H9 (cell line): ENCODE results near the gene SP4. TPM values are rescaled to one million over a fixed set of nuclear protein-coding genes. Genes with fewer than 3 reads are reported as not detected.

Experiments used
- DNase-seq: peaks from one replicate; pipeline ENCODE4 v3.0.0-alpha.2; 2017
- H2AFZ ChIP-seq: one replicate; pipeline ENCODE4 v1.6.1; 2013; ENCODE audit warnings: mild to moderate bottlenecking, low read length, control low read depth, moderate library complexity
- H2AK5ac ChIP-seq: 2 replicates; pipeline ENCODE4 v1.6.1; 2013; ENCODE audit warnings: low read length, control low read depth, mixed read lengths; ENCODE audit not compliant: insufficient read length
- H2BK120ac ChIP-seq: one replicate; pipeline ENCODE4 v1.6.1; 2013; ENCODE audit warnings: low read depth, mild to moderate bottlenecking, low read length, control low read depth, inconsistent platforms; ENCODE audit not compliant: poor library complexity, severe bottlenecking
- H2BK12ac ChIP-seq: 2 replicates; pipeline ENCODE4 v1.6.1; 2013; ENCODE audit warnings: low read length, control low read depth, mixed read lengths, low read depth; ENCODE audit not compliant: insufficient read length
- H2BK15ac ChIP-seq: 2 replicates; pipeline ENCODE4 v1.6.1; 2013; ENCODE audit warnings: low read depth, low read length, control low read depth
- H2BK20ac ChIP-seq: one replicate; pipeline ENCODE4 v1.6.1; 2013; ENCODE audit warnings: low read depth, mild to moderate bottlenecking, low read length, control low read depth, inconsistent platforms; ENCODE audit not compliant: poor library complexity, severe bottlenecking
- H2BK5ac ChIP-seq: 2 replicates; pipeline ENCODE4 v1.6.1; 2013; ENCODE audit warnings: low read length, control low read depth, mixed read lengths; ENCODE audit not compliant: insufficient read length
- H3K14ac ChIP-seq: 2 replicates; pipeline ENCODE4 v1.6.1; 2013; ENCODE audit warnings: low read length, control low read depth; ENCODE audit not compliant: insufficient read depth
- H3K18ac ChIP-seq: 2 replicates; pipeline ENCODE4 v1.6.1; 2013; ENCODE audit warnings: low read depth, mild to moderate bottlenecking, mixed read lengths, low read length, control low read depth; ENCODE audit not compliant: insufficient read length
- H3K23ac ChIP-seq: 2 replicates; pipeline ENCODE4 v1.6.1; 2013; ENCODE audit warnings: low read length, control low read depth, mixed read lengths, low read depth; ENCODE audit not compliant: insufficient read length
- H3K23me2 ChIP-seq: 2 replicates; pipeline ENCODE4 v1.6.1; 2013; ENCODE audit warnings: low read depth, mild to moderate bottlenecking, mixed read lengths, low read length, control low read depth; ENCODE audit not compliant: insufficient read length, poor library complexity, severe bottlenecking
- H3K27ac ChIP-seq: 2 replicates; pipeline ENCODE4 v1.5.1; 2013; ENCODE audit warnings: low read length, control low read depth, mixed read lengths, low read depth; ENCODE audit not compliant: insufficient read length
- H3K27me3 ChIP-seq: 2 replicates; pipeline ENCODE4 v1.6.1; 2013; ENCODE audit warnings: low read length, control low read depth, inconsistent platforms; ENCODE audit not compliant: insufficient read depth
- H3K4ac ChIP-seq: 2 replicates; pipeline ENCODE4 v1.6.1; 2013; ENCODE audit warnings: low read depth, mild to moderate bottlenecking, control low read depth, inconsistent platforms, low read length, moderate library complexity
- H3K4me1 ChIP-seq: 2 replicates; pipeline ENCODE4 v1.6.1; 2013; ENCODE audit warnings: low read length, control low read depth, inconsistent platforms; ENCODE audit not compliant: insufficient read depth
- H3K4me2 ChIP-seq: 2 replicates; pipeline ENCODE4 v1.6.1; 2013; ENCODE audit warnings: low read length, control low read depth, mixed read lengths; ENCODE audit not compliant: insufficient read length, insufficient read depth
- H3K56ac ChIP-seq: 2 replicates; pipeline ENCODE4 v1.6.1; 2013; ENCODE audit warnings: low read depth, mild to moderate bottlenecking, mixed read lengths, low read length, control low read depth; ENCODE audit not compliant: insufficient read length
- H3K79me1 ChIP-seq: 2 replicates; pipeline ENCODE4 v1.6.1; 2013; ENCODE audit warnings: low read depth, mild to moderate bottlenecking, moderate library complexity, low read length, control low read depth, inconsistent platforms; ENCODE audit not compliant: insufficient read depth, poor library complexity, severe bottlenecking
- H3K79me2 ChIP-seq: 2 replicates; pipeline ENCODE4 v1.6.1; 2013; ENCODE audit warnings: low read length, control low read depth, inconsistent platforms; ENCODE audit not compliant: insufficient read depth
- H3K9ac ChIP-seq: 2 replicates; pipeline ENCODE4 v1.6.1; 2013; ENCODE audit warnings: low read length, control low read depth, mixed read lengths; ENCODE audit not compliant: insufficient read length; ENCODE audit errors: extremely low read depth
- H3K9me3 ChIP-seq: one replicate; pipeline ENCODE4 v1.6.1; 2013; ENCODE audit warnings: low read depth, low read length, inconsistent platforms; ENCODE audit not compliant: control insufficient read depth
- H3T11ph ChIP-seq: one replicate; pipeline ENCODE4 v1.6.1; 2013; ENCODE audit warnings: mild to moderate bottlenecking, low read length, control low read depth, inconsistent platforms
- H4K20me1 ChIP-seq: one replicate; pipeline ENCODE4 v1.6.1; 2013; ENCODE audit not compliant: control insufficient read depth, insufficient read length, insufficient read depth
- H4K5ac ChIP-seq: 2 replicates; pipeline ENCODE4 v1.6.1; 2013; ENCODE audit warnings: low read depth, mild to moderate bottlenecking, mixed read lengths, low read length, control low read depth; ENCODE audit not compliant: insufficient read length
- H4K8ac ChIP-seq: replicated peaks from 2 replicates; pipeline ENCODE4 v1.6.1; 2013; ENCODE audit warnings: low read length, control low read depth, mixed read lengths, low read depth; ENCODE audit not compliant: insufficient read length
- H4K91ac ChIP-seq: 2 replicates; pipeline ENCODE4 v1.6.1; 2013; ENCODE audit warnings: low read depth, mild to moderate bottlenecking, moderate library complexity, mixed read lengths, low read length, control low read depth; ENCODE audit not compliant: insufficient read length
- H3K27ac Mint-ChIP-seq, 3 experiments: 2 replicates in 2 of 3; 3 replicates in 1 of 3; pipeline ENCODE4 v1.8.0; 2020 to 2021; ENCODE audit warnings: mixed read lengths in 3 of 3, mild to moderate bottlenecking in 1 of 3, moderate library complexity in 1 of 3
- H3K27me3 Mint-ChIP-seq: 2 replicates; pipeline ENCODE4 v1.8.0; 2021; ENCODE audit warnings: low read depth, mild to moderate bottlenecking, moderate library complexity, mixed read lengths
- H3K36me3 Mint-ChIP-seq, 3 experiments: 2 replicates in 2 of 3; 3 replicates in 1 of 3; pipeline ENCODE4 v1.8.0; 2020 to 2021; ENCODE audit warnings: low read depth in 3 of 3, mixed read lengths in 3 of 3; ENCODE audit not compliant: insufficient read depth in 1 of 3
- H3K4me1 Mint-ChIP-seq, 2 experiments: 2 replicates each; pipeline ENCODE4 v1.8.0; 2020; ENCODE audit warnings: mixed read lengths in 2 of 2
- H3K4me3 Mint-ChIP-seq, 2 experiments: 2 replicates in 1 of 2; 3 replicates in 1 of 2; pipeline ENCODE4 v1.8.0; 2020 to 2021; ENCODE audit warnings: mild to moderate bottlenecking in 2 of 2, mixed read lengths in 2 of 2, moderate library complexity in 1 of 2
- H3K9me3 Mint-ChIP-seq, 2 experiments: 2 replicates in 1 of 2; 3 replicates in 1 of 2; pipeline ENCODE4 v1.8.0; 2020; ENCODE audit warnings: mild to moderate bottlenecking in 2 of 2, mixed read lengths in 2 of 2, moderate library complexity in 1 of 2
- WGBS: extraction: QIAGEN DNeasy Blood & Tissue Kit; methylation state at CpG from one replicate; pipeline ENCODE4 v1.1.7; 2013; ENCODE audit warnings: missing lambda C conversion rate, low lambda C conversion rate, mixed read lengths; ENCODE audit not compliant: insufficient read length; ENCODE audit errors: extremely low coverage; 5-methylcytosine and 5-hydroxymethylcytosine counted together
- total RNA-seq: library from RNA; stranded (reverse); gene quantifications from 2 replicates; pipeline ENCODE4 v1.2.1, GENCODE V29; 2021
- TF ChIP-seq, protein P1 (sequence below): fragments of 200-600 bp; sonication (generic); conservative IDR thresholded peaks from 3 replicates; pipeline ENCODE4 v1.8.0; 2021; ENCODE audit warnings: antibody characterized with exemption, mild to moderate bottlenecking

The SP4 gene
- total RNA-seq, 1 experiment from 2014 or later: 19.4 TPM

DNA sequence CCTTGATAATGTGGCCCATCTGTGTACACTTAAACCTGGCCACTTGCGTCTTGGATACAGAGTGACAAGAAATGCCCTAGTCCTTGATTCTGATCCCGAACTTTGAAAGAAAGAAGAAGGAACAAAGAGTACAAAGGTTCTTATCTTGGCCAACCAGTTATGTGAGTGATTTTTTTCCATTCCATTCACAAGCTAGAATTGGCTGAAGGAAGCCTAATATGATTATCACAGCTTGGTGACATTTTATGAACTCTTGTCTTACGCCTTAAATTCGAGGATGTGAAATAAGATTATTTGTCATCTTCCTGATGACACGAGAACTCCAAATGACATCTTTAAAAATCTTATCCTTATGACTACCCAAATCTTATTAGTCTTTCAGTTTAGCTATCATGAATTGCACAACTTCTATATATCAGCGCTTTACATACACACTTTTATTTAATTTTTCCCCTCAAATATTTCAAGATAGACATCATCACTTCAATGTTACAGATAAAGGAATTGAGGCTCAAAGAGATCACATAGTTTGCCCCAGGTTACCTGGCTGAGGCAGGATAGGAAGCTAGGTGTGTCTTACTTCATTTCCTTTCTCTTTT, 13.0 kb upstream of the SP4 start:
- H4K8ac ChIP-seq: no peak overlapping the region
- H3K23ac ChIP-seq: no peak overlapping the region
- no peak overlapping the region for H2BK5ac ChIP-seq
- no peak overlapping the region for H4K91ac ChIP-seq
- no peak overlapping the region for H4K5ac ChIP-seq
- no peak overlapping the region for H3K4me2 ChIP-seq
- no peak overlapping the region for H2BK12ac ChIP-seq
- Mint-ChIP-seq H3K9me3 (no peaks in the 10 kb centered on the region; a peak in 1 of 5 replicates), H3K27ac (no peak overlapping the region), H3K27me3 (peaks cover 2% of the 10 kb centered on the region; the same call in 1 of the 2 replicates), H3K4me3 (no peak overlapping the region), H3K4me1 (peaks cover 15 to 22% of the 10 kb centered on the region in 2 experiments), H3K36me3 (no peaks in the 10 kb centered on the region)
- H3K4me1 ChIP-seq: no peaks in the 10 kb centered on the region; the same call in 1 of the 2 replicates
- H3K56ac ChIP-seq: no peak overlapping the region
- no peaks in the 10 kb centered on the region for H4K20me1 ChIP-seq
- H2AK5ac ChIP-seq: no peak overlapping the region
- no peak overlapping the region for H3K18ac ChIP-seq
- no peak overlapping the region for H3K14ac ChIP-seq
- H3K27me3 ChIP-seq: no peaks in the 10 kb centered on the region
- H3K79me2 ChIP-seq: no peaks in the 10 kb centered on the region
- no peak overlapping the region for H3K27ac ChIP-seq
- no peak for DNase-seq
- no peak overlapping the region for H3K9ac ChIP-seq
- H3T11ph ChIP-seq: no peak overlapping the region
- H3K9me3 ChIP-seq: no peaks in the 10 kb centered on the region
- TF ChIP-seq, protein P1, sequence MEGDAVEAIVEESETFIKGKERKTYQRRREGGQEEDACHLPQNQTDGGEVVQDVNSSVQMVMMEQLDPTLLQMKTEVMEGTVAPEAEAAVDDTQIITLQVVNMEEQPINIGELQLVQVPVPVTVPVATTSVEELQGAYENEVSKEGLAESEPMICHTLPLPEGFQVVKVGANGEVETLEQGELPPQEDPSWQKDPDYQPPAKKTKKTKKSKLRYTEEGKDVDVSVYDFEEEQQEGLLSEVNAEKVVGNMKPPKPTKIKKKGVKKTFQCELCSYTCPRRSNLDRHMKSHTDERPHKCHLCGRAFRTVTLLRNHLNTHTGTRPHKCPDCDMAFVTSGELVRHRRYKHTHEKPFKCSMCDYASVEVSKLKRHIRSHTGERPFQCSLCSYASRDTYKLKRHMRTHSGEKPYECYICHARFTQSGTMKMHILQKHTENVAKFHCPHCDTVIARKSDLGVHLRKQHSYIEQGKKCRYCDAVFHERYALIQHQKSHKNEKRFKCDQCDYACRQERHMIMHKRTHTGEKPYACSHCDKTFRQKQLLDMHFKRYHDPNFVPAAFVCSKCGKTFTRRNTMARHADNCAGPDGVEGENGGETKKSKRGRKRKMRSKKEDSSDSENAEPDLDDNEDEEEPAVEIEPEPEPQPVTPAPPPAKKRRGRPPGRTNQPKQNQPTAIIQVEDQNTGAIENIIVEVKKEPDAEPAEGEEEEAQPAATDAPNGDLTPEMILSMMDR: no peak
- H2BK20ac ChIP-seq: no peak overlapping the region
- 100% methylated on average over 1 of the region's 6 CpGs for WGBS
- H2BK15ac ChIP-seq: no peak overlapping the region
- no peak overlapping the region for H2AFZ ChIP-seq
- no peak overlapping the region for H2BK120ac ChIP-seq
- no peaks in the 10 kb centered on the region for H3K23me2 ChIP-seq
- no peak overlapping the region for H3K4ac ChIP-seq
- no peaks in the 10 kb centered on the region for H3K79me1 ChIP-seq
